Keratinocyte (primary cell): Measurements from ENCODE around the gene CFP. TPM values are rescaled to one million over a fixed set of nuclear protein-coding genes. Genes with fewer than 3 reads are reported as not detected.

Source experiments
- DNase-seq: peaks from one replicate; pipeline ENCODE4 v3.0.0-alpha.2; 2011; ENCODE audit warnings: low read depth, missing footprints, low spot score
- FAIRE-seq: peaks from 2 replicates; lab custom pipeline; 2011; peaks lifted over from hg19 to GRCh38; lab: Jason Lieb, UNC
- H2AFZ ChIP-seq: 2 replicates; pipeline ENCODE4 v1.6.0; 2012; ENCODE audit warnings: low read length, control low read depth, inconsistent platforms; ENCODE audit not compliant: control insufficient read depth
- H3K27ac ChIP-seq: 2 replicates; pipeline ENCODE4 v1.5.1; 2011; ENCODE audit warnings: low read length; ENCODE audit not compliant: control insufficient read depth, insufficient read depth
- H3K27me3 ChIP-seq: 3 replicates; pipeline ENCODE4 v1.6.0; 2011; ENCODE audit warnings: low read length; ENCODE audit not compliant: control insufficient read depth, insufficient read depth; ENCODE audit errors: extremely low read depth
- H3K36me3 ChIP-seq, 2 experiments: 2 replicates in 1 of 2; 3 replicates in 1 of 2; pipeline ENCODE4 v1.5.1; 2011; ENCODE audit warnings: low read length in 2 of 2, mild to moderate bottlenecking in 1 of 2; ENCODE audit not compliant: control insufficient read depth in 2 of 2, insufficient read depth in 2 of 2; ENCODE audit errors: extremely low read depth in 1 of 2
- H3K4me1 ChIP-seq: 3 replicates; pipeline ENCODE4 v1.5.1; 2011; ENCODE audit warnings: low read length; ENCODE audit not compliant: control insufficient read depth, insufficient read depth; ENCODE audit errors: extremely low read depth
- H3K4me2 ChIP-seq: 3 replicates; pipeline ENCODE4 v1.6.0; 2011; ENCODE audit warnings: low read depth, low read length; ENCODE audit not compliant: control insufficient read depth, insufficient read depth; ENCODE audit errors: extremely low read depth
- H3K4me3 ChIP-seq, 3 experiments: fragments of 200-600 bp in 1 of 3; sonication (generic) in 1 of 3; 2 replicates in 2 of 3; 3 replicates in 1 of 3; pipeline ENCODE4 v1.5.1; 2011 to 2016; ENCODE audit warnings: low read length in 3 of 3, mild to moderate bottlenecking in 3 of 3, control low read depth in 2 of 3, inconsistent platforms in 1 of 3, low read depth in 1 of 3, mixed read lengths in 1 of 3, mixed run types in 1 of 3, moderate library complexity in 1 of 3; ENCODE audit not compliant: control insufficient read depth in 2 of 3, insufficient read depth in 2 of 3; ENCODE audit errors: extremely low read depth in 1 of 3
- H3K79me2 ChIP-seq: 2 replicates; pipeline ENCODE4 v1.6.0; 2012; ENCODE audit warnings: low read length; ENCODE audit not compliant: control insufficient read depth, insufficient read depth
- H3K9ac ChIP-seq: 3 replicates; pipeline ENCODE4 v1.6.0; 2011; ENCODE audit warnings: low read length; ENCODE audit not compliant: control insufficient read depth, insufficient read depth; ENCODE audit errors: extremely low read depth
- H3K9me1 ChIP-seq: 3 replicates; pipeline ENCODE4 v1.6.0; 2011; ENCODE audit warnings: low read length; ENCODE audit not compliant: control insufficient read depth, insufficient read depth; ENCODE audit errors: extremely low read depth
- H3K9me3 ChIP-seq: 2 replicates; pipeline ENCODE4 v1.5.1; 2012; ENCODE audit warnings: low read depth, low read length; ENCODE audit not compliant: control insufficient read depth
- H4K20me1 ChIP-seq: 3 replicates; pipeline ENCODE4 v1.6.0; 2011; ENCODE audit warnings: low read length; ENCODE audit not compliant: control insufficient read depth, insufficient read depth; ENCODE audit errors: extremely low read depth
- CTCF ChIP-seq, 3 experiments: IDR thresholded peaks in 1 of 3; conservative IDR thresholded peaks in 1 of 3; optimal IDR thresholded peaks in 1 of 3; 2 replicates in 2 of 3; 3 replicates in 1 of 3; pipeline versions ENCODE3 to v1.5.1; 2011; ENCODE audit warnings: low read length in 3 of 3, mild to moderate bottlenecking in 3 of 3, moderate library complexity in 2 of 3, control low read depth in 1 of 3, inconsistent platforms in 1 of 3; ENCODE audit not compliant: insufficient read depth in 2 of 3; ENCODE audit errors: extremely low read depth in 1 of 3
- EZH2 ChIP-seq: IDR thresholded peaks from one replicate; pipeline ENCODE4 v1.6.1; 2012; ENCODE audit warnings: inconsistent platforms, mild to moderate bottlenecking, low read length, moderate library complexity
- dilution Hi-C: fragments of 300-500 bp; cut with MboI; formaldehyde crosslinking; loops from one replicate; pipeline ENCODE4 v1.7.0; 2020; ENCODE audit warnings: low sequenced_read_pairs; ENCODE audit not compliant: extremely low pct_ligation_motif_present
- polyA plus RNA-seq, 5 experiments: library from polyadenylated mRNA; depleted of rRNA in 3 of 5; stranded (reverse) in 3 of 5; stranded (forward) in 1 of 5; unstranded in 1 of 5; fragments of >200 nt; gene quantifications; 1 replicate in 1 of 5; 2 replicates in 3 of 5; 3 replicates in 1 of 5; pipeline versions ENCODE4 v1.2.1 to v1.2.3, GENCODE V29; 2011 to 2012; ENCODE audit warnings: missing spikeins in 2 of 5, low read depth in 1 of 5, low replicate concordance in 1 of 5

Gene CFP
- polyA plus RNA-seq, 1 donor (not counting 4 experiments of a cell fraction or from before 2014, with no cell fraction given), result 0.04 TPM

GRCh38 chrX:47634871-47635575, 5.3 kb upstream of the CFP start:
- FAIRE-seq, result no peak
- dilution Hi-C loops, result no loop called here
- peaks cover 2 to 11% of the 10 kb centered on the region in 2 experiments for H3K36me3 ChIP-seq

DNA sequence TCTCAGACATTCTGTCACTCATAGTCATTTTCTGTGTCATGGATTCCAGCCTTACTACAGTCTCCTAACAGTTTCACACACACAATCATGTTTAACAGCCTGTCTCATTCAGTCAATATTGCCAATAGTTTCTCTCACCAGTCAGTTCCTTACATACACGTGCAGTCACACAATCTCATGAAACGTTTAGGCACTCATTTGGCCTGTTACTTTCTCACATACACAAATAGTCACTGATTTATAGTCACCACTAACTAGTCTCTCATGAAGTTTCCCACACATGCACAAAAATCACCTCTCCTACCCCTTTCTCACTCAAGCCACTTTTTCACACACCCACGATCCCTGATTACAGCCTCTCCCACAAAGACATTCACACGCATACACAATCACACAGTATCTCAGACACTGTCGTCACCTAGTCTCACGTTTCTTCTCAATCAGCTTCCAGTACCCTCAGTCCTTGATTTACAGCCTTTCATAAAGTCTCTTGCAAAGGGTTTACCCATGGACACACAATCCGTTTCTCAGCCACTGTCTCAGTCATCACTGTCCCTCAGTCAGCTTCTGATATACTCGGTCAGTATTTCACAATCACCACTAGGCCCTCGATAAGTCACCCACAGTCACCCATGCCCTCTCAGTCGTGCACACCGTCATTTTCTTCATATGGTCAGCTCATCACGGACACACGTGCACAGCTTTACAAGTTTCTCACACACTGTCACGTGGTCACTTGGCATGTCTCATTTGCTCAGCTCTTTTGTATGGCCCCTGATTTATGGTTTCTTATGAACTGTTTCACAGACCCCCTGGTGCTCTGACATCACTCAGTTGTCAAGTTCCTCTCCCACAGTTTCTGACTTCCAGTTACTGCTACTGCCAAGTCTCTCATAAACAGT, 4.2 kb upstream of the CFP start:
- DNase-seq (no peak), FAIRE-seq (no peak)
- dilution Hi-C loops, result no loop called here
- no peak overlapping the region for H2AFZ ChIP-seq
- H3K9me1 ChIP-seq, result no peaks in the 10 kb centered on the region
- no peak for TF ChIP-seq CTCF (optimal IDR thresholded peaks at IDR 0.05 in 1 of 3, IDR thresholded peaks at IDR 0.05 in 1 of 3, conservative IDR thresholded peaks at IDR 0.05 in 1 of 3; ENCODE audit: extremely low read depth in 1 of 3, insufficient read depth in 2 of 3, low read length in 3 of 3)
- TF ChIP-seq EZH2, result no peak
- no peaks in the 10 kb centered on the region for H3K4me1 ChIP-seq
- peaks cover 2 to 5% of the 10 kb centered on the region in 2 experiments for H3K36me3 ChIP-seq
- no peaks in the 10 kb centered on the region for H3K27me3 ChIP-seq
- no peak overlapping the region for H3K9ac ChIP-seq
- peaks cover 2% of the 10 kb centered on the region for H3K9me3 ChIP-seq
- H3K27ac ChIP-seq, result no peak overlapping the region
- no peak overlapping the region for H3K4me2 ChIP-seq
- no peaks in the 10 kb centered on the region for H4K20me1 ChIP-seq
- no peaks in the 10 kb centered on the region for H3K79me2 ChIP-seq
- no peak overlapping the region for H3K4me3 ChIP-seq

More at GRCh38 chrX:47634871-47635575, 5.3 kb upstream of the CFP start:
- DNase-seq, result no peak
- H3K79me2 ChIP-seq, result no peaks in the 10 kb centered on the region
- no peak overlapping the region for H3K4me2 ChIP-seq
- no peak overlapping the region for H2AFZ ChIP-seq
- TF ChIP-seq CTCF (optimal IDR thresholded peaks at IDR 0.05 in 1 of 3, IDR thresholded peaks at IDR 0.05 in 1 of 3, conservative IDR thresholded peaks at IDR 0.05 in 1 of 3; ENCODE audit: extremely low read depth in 1 of 3, insufficient read depth in 2 of 3, low read length in 3 of 3) (no peak), EZH2 (no peak)
- H3K9me3 ChIP-seq, result peaks cover 2% of the 10 kb centered on the region
- no peaks in the 10 kb centered on the region for H3K4me1 ChIP-seq
- no peaks in the 10 kb centered on the region for H3K27me3 ChIP-seq
- no peak overlapping the region for H3K4me3 ChIP-seq
- H3K27ac ChIP-seq, result no peak overlapping the region
- no peaks in the 10 kb centered on the region for H4K20me1 ChIP-seq
- no peak overlapping the region for H3K9ac ChIP-seq
- no peaks in the 10 kb centered on the region for H3K9me1 ChIP-seq
